ENCODE results near the gene RPL22. TPM values are rescaled to one million over a fixed set of nuclear protein-coding genes. Genes with fewer than 3 reads are reported as not detected.
A peak's percentile ranks its signal among the peaks of the same experiment; 100 is the strongest.

The RPL22 gene
- total and polyA plus RNA-seq, 2 of the 13 experiments (the other 11 are each of a cell fraction or from before 2014, with no cell fraction given), result 214 to 545 TPM

GRCh38 chr1:6239950-6240768 lies 40.8 kb upstream of the RPL22 start (continued):
- TF ChIP-seq EP300 (IDR thresholded peaks at IDR 0.05; ENCODE audit: low read depth in 2 of 2, low read length in 2 of 2), result peak in 1 of 2 experiments; percentile 57; a peak in 2 of 4 replicates
- TF ChIP-seq EP300 (CRISPR knock-in tag; IDR thresholded peaks at IDR 0.05; ENCODE audit: borderline replicate concordance), result no peak
- TF ChIP-seq, protein P1, sequence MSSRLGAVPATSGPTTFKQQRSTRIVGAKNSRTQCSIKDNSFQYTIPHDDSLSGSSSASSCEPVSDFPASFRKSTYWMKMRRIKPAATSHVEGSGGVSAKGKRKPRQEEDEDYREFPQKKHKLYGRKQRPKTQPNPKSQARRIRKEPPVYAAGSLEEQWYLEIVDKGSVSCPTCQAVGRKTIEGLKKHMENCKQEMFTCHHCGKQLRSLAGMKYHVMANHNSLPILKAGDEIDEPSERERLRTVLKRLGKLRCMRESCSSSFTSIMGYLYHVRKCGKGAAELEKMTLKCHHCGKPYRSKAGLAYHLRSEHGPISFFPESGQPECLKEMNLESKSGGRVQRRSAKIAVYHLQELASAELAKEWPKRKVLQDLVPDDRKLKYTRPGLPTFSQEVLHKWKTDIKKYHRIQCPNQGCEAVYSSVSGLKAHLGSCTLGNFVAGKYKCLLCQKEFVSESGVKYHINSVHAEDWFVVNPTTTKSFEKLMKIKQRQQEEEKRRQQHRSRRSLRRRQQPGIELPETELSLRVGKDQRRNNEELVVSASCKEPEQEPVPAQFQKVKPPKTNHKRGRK (CRISPR knock-in tag; IDR thresholded peaks at IDR 0.05), result no peak
- TF ChIP-seq ARID3A (IDR thresholded peaks at IDR 0.05; ENCODE audit: low read depth, low read length), result peak; percentile 35; the same call in 1 of the 2 replicates
- no peak for TF ChIP-seq ZNF263 (CRISPR knock-in tag; IDR thresholded peaks at IDR 0.05)
- 0 out of 2 replicates have a peak, but pooled peaks have one; percentile 22 for TF ChIP-seq ERF (CRISPR knock-in tag; IDR thresholded peaks at IDR 0.05)
- TF ChIP-seq ZNF605 (CRISPR knock-in tag; IDR thresholded peaks at IDR 0.05), result no peak
- TF ChIP-seq IRF2 (CRISPR knock-in tag; IDR thresholded peaks at IDR 0.05), result peak; percentile 25; the same call in 1 of the 2 replicates
- TF ChIP-seq LCORL (IDR thresholded peaks at IDR 0.05), result no peak
- TF ChIP-seq LCORL (CRISPR knock-in tag; IDR thresholded peaks at IDR 0.05), result peak; percentile 63; the same call in 1 of the 2 replicates
- TF ChIP-seq, protein P2, sequence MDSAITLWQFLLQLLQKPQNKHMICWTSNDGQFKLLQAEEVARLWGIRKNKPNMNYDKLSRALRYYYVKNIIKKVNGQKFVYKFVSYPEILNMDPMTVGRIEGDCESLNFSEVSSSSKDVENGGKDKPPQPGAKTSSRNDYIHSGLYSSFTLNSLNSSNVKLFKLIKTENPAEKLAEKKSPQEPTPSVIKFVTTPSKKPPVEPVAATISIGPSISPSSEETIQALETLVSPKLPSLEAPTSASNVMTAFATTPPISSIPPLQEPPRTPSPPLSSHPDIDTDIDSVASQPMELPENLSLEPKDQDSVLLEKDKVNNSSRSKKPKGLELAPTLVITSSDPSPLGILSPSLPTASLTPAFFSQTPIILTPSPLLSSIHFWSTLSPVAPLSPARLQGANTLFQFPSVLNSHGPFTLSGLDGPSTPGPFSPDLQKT (CRISPR knock-in tag; IDR thresholded peaks at IDR 0.05; ENCODE audit: borderline replicate concordance), result no peak
- peak; percentile 91 for TF ChIP-seq GFI1 (CRISPR knock-in tag; IDR thresholded peaks at IDR 0.05; ENCODE audit: borderline replicate concordance)
- peak; percentile 97 for TF ChIP-seq PHF21A (CRISPR knock-in tag; IDR thresholded peaks at IDR 0.05)
- peak; percentile 48; the same call in 1 of the 2 replicates for TF ChIP-seq TBX2 (CRISPR knock-in tag; IDR thresholded peaks at IDR 0.05; ENCODE audit: borderline replicate concordance)
- TF ChIP-seq, protein P3, sequence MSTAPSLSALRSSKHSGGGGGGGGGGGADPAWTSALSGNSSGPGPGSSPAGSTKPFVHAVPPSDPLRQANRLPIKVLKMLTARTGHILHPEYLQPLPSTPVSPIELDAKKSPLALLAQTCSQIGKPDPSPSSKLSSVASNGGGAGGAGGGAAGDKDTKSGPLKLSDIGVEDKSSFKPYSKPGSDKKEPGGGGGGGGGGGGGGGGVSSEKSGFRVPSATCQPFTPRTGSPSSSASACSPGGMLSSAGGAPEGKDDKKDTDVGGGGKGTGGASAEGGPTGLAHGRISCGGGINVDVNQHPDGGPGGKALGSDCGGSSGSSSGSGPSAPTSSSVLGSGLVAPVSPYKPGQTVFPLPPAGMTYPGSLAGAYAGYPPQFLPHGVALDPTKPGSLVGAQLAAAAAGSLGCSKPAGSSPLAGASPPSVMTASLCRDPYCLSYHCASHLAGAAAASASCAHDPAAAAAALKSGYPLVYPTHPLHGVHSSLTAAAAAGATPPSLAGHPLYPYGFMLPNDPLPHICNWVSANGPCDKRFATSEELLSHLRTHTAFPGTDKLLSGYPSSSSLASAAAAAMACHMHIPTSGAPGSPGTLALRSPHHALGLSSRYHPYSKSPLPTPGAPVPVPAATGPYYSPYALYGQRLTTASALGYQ (CRISPR knock-in tag; IDR thresholded peaks at IDR 0.05), result no peak
- TF ChIP-seq XBP1 (CRISPR knock-in tag; IDR thresholded peaks at IDR 0.05), result no peak
- TF ChIP-seq HDAC2 (CRISPR knock-in tag; IDR thresholded peaks at IDR 0.05), result peak; percentile 53; the same call in 1 of the 2 replicates
- TF ChIP-seq AHR (CRISPR knock-in tag; IDR thresholded peaks at IDR 0.05), result no peak
- TF ChIP-seq ZNF205 (CRISPR knock-in tag; IDR thresholded peaks at IDR 0.05), result 0 out of 2 replicates have a peak, but pooled peaks have one; percentile 26
- TF ChIP-seq TCF7 (IDR thresholded peaks at IDR 0.05; ENCODE audit: low read depth), result peak; percentile 35; the same call in 1 of the 2 replicates
- TF ChIP-seq RARA (CRISPR knock-in tag; IDR thresholded peaks at IDR 0.05), result 0 out of 2 replicates have a peak, but pooled peaks have one; percentile 29
- peak; percentile 76 for TF ChIP-seq FOSL2 (CRISPR knock-in tag; IDR thresholded peaks at IDR 0.05)
- TF ChIP-seq ZBTB7B (CRISPR knock-in tag; IDR thresholded peaks at IDR 0.05), result peak; percentile 97
